NCI-H146 treated with DMSO at 0.1 percent for 48 hours (cell line): Measurements from ENCODE around the gene PTGS1.
"Not testable (repeated sequence)": the region's sequence is repeated elsewhere in the genome, so short reads cannot be mapped to it uniquely, and the experiment has no call there.

Experiments used
- DNase-seq: peaks from one replicate; lab custom pipeline; 2025; ENCODE audit not compliant: unreplicated experiment; lab: John Stamatoyannopoulos, UW

Gene PTGS1

DNA sequence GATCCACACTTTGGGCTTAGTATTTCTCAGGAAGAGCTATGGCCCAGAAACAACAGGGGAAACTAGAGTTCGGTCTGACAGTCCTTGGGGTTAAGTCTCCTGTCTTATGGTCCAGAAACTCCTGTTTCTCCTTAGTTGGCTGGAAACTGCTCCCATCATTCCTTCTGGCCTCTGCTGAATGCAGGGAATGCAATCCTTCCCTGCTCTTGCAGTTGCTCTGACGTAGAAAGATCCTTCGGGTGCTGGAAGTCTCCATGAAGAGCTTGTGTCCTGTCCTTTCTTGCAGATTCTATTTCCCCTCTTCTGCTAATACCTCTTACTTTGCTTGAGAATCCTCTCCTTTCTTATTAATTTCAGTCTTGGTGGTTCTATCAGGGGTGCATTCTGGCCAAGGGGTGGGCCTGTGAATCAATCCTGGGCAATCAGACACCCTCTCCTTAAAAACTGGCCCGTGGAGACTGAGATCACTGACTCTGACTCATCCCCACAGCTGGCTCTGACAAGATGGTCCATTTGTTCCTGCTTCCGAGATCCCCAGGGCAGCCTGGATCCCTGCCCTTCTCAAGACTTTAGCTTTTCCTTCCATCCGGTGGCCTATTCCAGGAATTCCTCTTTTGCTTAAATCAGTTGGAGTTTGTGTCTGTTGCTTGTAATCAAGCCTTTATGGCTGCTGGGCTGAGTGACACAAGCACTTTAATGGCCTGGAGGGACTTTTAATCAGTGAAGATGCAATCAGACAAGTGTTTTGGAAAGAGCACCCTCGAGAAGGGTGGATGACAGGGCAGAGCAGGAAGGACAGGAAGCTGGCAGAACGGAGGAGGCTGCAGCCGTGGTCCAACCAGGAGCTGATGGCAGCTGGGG lies 23.7 kb downstream of the PTGS1 start:
- DNase-seq: no peak

GRCh38 chr9:122396614-122397148 lies 25.9 kb downstream of the PTGS1 start:
- DNase-seq: no peak

- DNase-seq: no peak
Measured at GRCh38 chr9:122397749-122398148, 26.9 kb downstream of the PTGS1 start.

- DNase-seq: no peak
Measured at GRCh38 chr9:122398371-122398924, 27.6 kb downstream of the PTGS1 start.

GRCh38 chr9:122401896-122402295 lies 31.1 kb downstream of the PTGS1 start:
- no peak for DNase-seq

- DNase-seq: no peak
Measured at GRCh38 chr9:122402403-122402871, 31.6 kb downstream of the PTGS1 start.

DNA sequence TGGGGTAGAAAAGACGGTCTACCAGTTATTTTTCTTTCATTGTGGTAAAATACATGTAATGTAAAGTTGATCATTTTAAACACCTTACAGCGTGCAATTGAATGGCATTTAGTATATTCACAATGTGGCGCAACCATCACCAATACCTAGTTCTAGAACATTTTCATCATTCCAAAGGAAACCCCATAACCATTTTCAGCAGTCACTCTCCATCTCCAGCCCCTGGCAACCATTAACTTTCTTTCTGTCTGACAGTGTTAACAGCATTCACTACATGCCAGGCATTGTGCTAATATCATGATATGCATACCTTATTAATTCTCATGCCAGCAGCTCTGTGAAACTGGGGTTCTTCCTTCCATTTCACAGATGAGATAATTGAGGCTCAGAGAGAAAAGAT lies 32.0 kb downstream of the PTGS1 start:
- DNase-seq: no peak

DNA sequence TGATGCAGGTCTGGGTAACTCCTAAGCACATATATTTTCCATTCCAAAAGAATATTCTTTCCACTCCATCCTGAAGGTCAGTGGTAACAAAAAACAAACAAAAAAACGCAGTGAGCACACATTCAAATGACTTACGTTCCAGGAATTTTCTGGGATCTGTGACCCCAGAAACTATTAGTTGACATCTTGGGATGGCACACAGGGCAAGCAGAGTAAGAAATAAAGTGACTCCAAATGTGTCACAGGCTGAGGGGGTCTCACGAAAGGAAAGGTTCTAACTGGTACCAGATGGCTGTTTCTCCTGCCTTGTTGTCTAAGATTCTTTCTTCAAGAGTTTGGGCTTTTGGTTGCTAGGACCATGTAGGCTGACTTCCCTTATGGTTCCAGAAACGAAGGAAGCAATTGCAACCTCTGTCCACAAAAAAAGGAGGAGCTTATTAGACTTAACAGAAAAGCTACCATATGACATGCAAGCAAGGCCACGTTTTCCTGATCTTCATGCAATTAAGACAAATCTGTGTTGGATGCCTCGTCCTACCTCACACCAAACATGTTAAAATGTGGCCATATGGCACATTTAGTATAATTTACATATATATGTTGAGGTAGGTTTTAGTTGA lies 32.7 kb downstream of the PTGS1 start:
- no peak for DNase-seq

- not testable (repeated sequence) for DNase-seq
Measured at GRCh38 chr9:122405304-122406069, 34.7 kb downstream of the PTGS1 start.

- no peak for DNase-seq
Measured at GRCh38 chr9:122406070-122406890, 35.5 kb downstream of the PTGS1 start.

- not testable (repeated sequence) for DNase-seq
Measured at GRCh38 chr9:122414108-122414507, 43.3 kb downstream of the PTGS1 start.

DNA sequence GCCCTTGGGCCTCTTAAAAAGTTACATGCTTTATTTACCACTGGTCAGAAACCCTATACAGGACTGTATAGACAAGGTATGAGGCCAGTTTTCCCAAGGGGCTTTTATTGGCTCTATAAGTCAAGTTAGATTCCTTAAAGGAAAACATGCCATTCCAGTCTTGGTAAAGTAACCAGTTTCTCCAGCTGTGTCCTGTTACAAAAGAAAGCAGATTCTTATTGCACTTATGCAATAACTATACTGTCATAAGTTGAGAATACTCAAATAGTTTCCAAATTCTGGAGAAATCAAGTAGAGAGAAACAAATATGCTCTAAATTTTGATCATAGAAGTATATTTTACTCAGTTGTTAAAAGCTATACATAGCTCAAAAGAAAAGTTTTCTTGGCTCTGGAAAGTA lies 47.2 kb downstream of the PTGS1 start:
- no peak for DNase-seq

DNA sequence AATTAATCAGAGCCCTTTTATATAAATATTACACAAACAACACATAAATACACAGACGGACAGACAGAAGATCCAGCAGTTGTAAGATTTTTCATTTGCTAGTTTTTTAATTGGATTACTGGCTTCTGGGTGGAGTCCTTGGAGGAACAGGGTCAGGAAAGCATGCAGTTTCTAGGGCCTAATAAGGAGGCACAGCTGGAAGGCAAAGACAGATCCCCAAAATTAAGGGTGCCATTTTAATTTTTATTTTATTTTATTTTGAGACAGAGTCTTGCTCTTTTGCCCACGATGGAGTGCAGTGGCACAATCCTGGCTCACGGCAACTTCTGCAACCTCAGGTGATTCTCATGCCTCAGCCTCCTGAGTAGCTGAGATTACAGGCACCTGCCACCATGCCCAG lies 49.5 kb downstream of the PTGS1 start:
- no peak for DNase-seq

- DNase-seq: no peak
Measured at GRCh38 chr9:122425087-122425486, 54.3 kb downstream of the PTGS1 start.

DNA sequence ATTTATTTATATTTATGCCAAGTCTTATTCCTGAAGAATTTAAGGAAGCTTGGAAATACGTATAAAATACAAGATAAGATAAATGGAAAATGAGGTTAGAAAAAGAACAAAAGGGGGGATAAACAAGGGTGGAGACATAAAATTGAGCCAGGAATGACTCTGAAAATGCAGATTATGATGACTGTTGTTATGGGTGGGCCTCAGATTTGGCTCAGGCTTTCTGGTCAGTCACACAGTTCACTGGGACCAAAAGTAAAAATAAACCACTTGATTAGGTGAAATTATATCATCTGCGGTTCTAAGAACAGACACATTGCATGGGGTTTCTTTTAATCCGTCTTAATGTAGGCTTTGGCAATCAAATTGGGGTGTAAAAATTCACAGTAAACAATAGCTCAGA lies 55.9 kb downstream of the PTGS1 start:
- no peak for DNase-seq

GRCh38 chr9:122442568-122442967 lies 71.7 kb downstream of the PTGS1 start:
- no peak for DNase-seq

DNA sequence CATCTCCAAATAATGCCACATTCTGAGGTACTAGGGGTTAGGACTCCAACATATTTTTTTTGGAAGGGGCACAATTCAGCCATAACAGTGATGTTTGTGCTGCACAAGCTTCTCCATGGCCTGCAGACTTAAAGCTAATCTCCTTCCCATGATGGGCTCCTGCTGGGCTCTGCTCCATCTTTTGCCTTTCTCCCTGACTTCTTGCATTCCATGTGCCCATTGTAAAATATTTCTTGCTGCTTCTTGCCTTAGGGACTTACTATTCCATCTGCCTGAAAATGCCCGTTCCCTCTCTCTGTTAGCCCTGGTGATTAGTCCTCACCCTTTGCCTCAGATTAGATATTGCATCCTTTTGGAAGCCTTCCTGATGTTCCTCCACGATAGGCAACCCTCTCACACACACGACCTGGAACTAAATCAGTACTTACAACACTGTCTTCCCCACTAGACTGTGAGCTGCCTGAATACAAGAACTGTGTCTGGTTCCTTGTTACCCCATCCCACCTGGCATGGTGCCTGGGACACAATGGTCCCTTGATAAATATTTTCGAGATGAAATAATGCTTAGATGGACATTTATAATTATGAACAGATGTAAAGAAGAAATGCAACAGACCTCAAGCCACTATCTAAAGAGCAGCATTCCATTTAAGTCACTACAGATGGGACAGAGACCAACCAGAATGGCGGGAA lies 73.4 kb downstream of the PTGS1 start:
- DNase-seq: no peak
